ENCODE measurements around the gene CHCHD10. TPM values are rescaled to one million over a fixed set of nuclear protein-coding genes. Genes with fewer than 3 reads are reported as not detected.

Gene CHCHD10
- total RNA-seq, 1 experiment from 2014 or later = 43.5 TPM

- Histone ChIP-seq H3F3A (ENCODE audit: insufficient read depth, low read depth) (peaks cover 5% of the 10 kb centered on the region; the same call in 1 of the 2 replicates), H2AFZ (no peak overlapping the region), H3K4me1 (replicated peaks; ENCODE audit: insufficient read depth) (no peaks in the 10 kb centered on the region), H3K36me3 (ENCODE audit: low read depth) (peaks cover 15% of the 10 kb centered on the region), H3K4me2 (no peak overlapping the region), H4K20me1 (ENCODE audit: insufficient read depth) (no peaks in the 10 kb centered on the region; the same call in 1 of the 2 replicates), H3K4me3 (no peak overlapping the region), H3K9me2 (ENCODE audit: insufficient read depth) (no peaks in the 10 kb centered on the region; the same call in 1 of the 2 replicates), H3K79me2 (ENCODE audit: low read depth) (no peaks in the 10 kb centered on the region), H3K27ac (no peak overlapping the region), H3K9me3 (ENCODE audit: insufficient read depth, low read depth) (no peaks in the 10 kb centered on the region), H3K27me3 (ENCODE audit: insufficient read depth, low read depth) (no peaks in the 10 kb centered on the region)
- BruUV-seq (replicated peaks) = no TSS peak
- ChIA-PET POLR2A (ENCODE audit: unreplicated experiment) (no interaction called here), CTCF (no interaction called here)
- TF ChIP-seq EZH2 (IDR thresholded peaks at IDR 0.05; ENCODE audit: low read depth) = no peak
- no peak for TF ChIP-seq CTCF (conservative IDR thresholded peaks at IDR 0.05)
- DNase-seq = no peak
- intact Hi-C loops (cut with micrococcal nuclease; ENCODE audit: unreplicated experiment) = no loop called here
These were observed 47.9 kb upstream of the CHCHD10 start for GRCh38 chr22:23815541-23816155.

GRCh38 chr22:23812378-23812777 lies 44.6 kb upstream of the CHCHD10 start:
- H4K20me1 ChIP-seq (ENCODE audit: insufficient read depth) = no peaks in the 10 kb centered on the region; the same call in 1 of the 2 replicates
- no peak for DNase-seq
- CTCF ChIA-PET = interaction anchor here (0.6 kb wide), 1 partner anchor 82 kb away, joined by 3 read pairs; the partner anchor contains the start of gene MIF

GRCh38 chr22:23806837-23807236 lies 39.1 kb upstream of the CHCHD10 start:
- Histone ChIP-seq H3K27me3 (ENCODE audit: insufficient read depth, low read depth) (no peaks in the 10 kb centered on the region), H3K9me2 (ENCODE audit: insufficient read depth) (no peaks in the 10 kb centered on the region), H2AFZ (no peak overlapping the region), H3K79me2 (ENCODE audit: low read depth) (no peaks in the 10 kb centered on the region), H4K20me1 (ENCODE audit: insufficient read depth) (no peaks in the 10 kb centered on the region; the same call in 1 of the 2 replicates), H3K4me3 (no peak overlapping the region), H3K27ac (no peak overlapping the region), H3K36me3 (ENCODE audit: low read depth) (0 out of 2 replicates have a peak, but pooled peaks cover 11% of the 10 kb centered on the region), H3K4me2 (no peak overlapping the region), H3K9me3 (ENCODE audit: insufficient read depth, low read depth) (no peaks in the 10 kb centered on the region), H3K4me1 (replicated peaks; ENCODE audit: insufficient read depth) (no peaks in the 10 kb centered on the region), H3F3A (ENCODE audit: insufficient read depth, low read depth) (0 out of 2 replicates have a peak, but pooled peaks cover 6% of the 10 kb centered on the region)
- BruUV-seq (replicated peaks) = no TSS peak
- intact Hi-C loops (cut with micrococcal nuclease; ENCODE audit: unreplicated experiment) = no loop called here
- CTCF ChIA-PET = no interaction called here
- TF ChIP-seq EZH2 (IDR thresholded peaks at IDR 0.05; ENCODE audit: low read depth) (no peak), CTCF (conservative IDR thresholded peaks at IDR 0.05) (no peak)
- DNase-seq = no peak
- POLR2A ChIA-PET (ENCODE audit: unreplicated experiment) = no interaction called here

More at GRCh38 chr22:23812378-23812777, 44.6 kb upstream of the CHCHD10 start:
- Histone ChIP-seq H3K79me2 (ENCODE audit: low read depth) (no peaks in the 10 kb centered on the region), H3K27me3 (ENCODE audit: insufficient read depth, low read depth) (no peaks in the 10 kb centered on the region), H3K27ac (no peak overlapping the region), H3K9me3 (ENCODE audit: insufficient read depth, low read depth) (no peaks in the 10 kb centered on the region), H2AFZ (no peak overlapping the region), H3K4me2 (no peak overlapping the region), H3K36me3 (ENCODE audit: low read depth) (peaks cover 10% of the 10 kb centered on the region; the same call in 1 of the 2 replicates), H3K9me2 (ENCODE audit: insufficient read depth) (no peaks in the 10 kb centered on the region; the same call in 1 of the 2 replicates), H3F3A (ENCODE audit: insufficient read depth, low read depth) (peaks cover 6% of the 10 kb centered on the region; the same call in 1 of the 2 replicates), H3K4me3 (no peak overlapping the region), H3K4me1 (replicated peaks; ENCODE audit: insufficient read depth) (no peaks in the 10 kb centered on the region)
- BruUV-seq (replicated peaks) = no TSS peak
- TF ChIP-seq EZH2 (IDR thresholded peaks at IDR 0.05; ENCODE audit: low read depth) (no peak), CTCF (conservative IDR thresholded peaks at IDR 0.05) (no peak)
- POLR2A ChIA-PET (ENCODE audit: unreplicated experiment) = no interaction called here
- intact Hi-C loops (cut with micrococcal nuclease; ENCODE audit: unreplicated experiment) = no loop called here

Data from PC-9 (cell line).